Uterus (tissue), 2 donors: ENCODE results near the gene ARHGAP15.

ENCODE experiments used
- CTCF ChIP-seq, 4 experiments: fragments of 200-600 bp in 2 of 4; fragments of 450-650 bp in 2 of 4; sonication (generic) in 2 of 4; IDR thresholded peaks; one replicate each; pipeline ENCODE4 v1.5.1; 2016 to 2019; ENCODE audit warnings: antibody characterized with exemption in 4 of 4, mild to moderate bottlenecking in 2 of 4, moderate library complexity in 1 of 4
- POLR2A ChIP-seq, 2 donors: fragments of 450-650 bp; IDR thresholded peaks; one replicate each; pipeline ENCODE4 v1.6.1; 2016; ENCODE audit warnings: antibody characterized with exemption in 2 of 2, mild to moderate bottlenecking in 1 of 2, moderate library complexity in 1 of 2

- no peak for TF ChIP-seq CTCF (IDR thresholded peaks at IDR 0.05)
- no peak for TF ChIP-seq POLR2A (IDR thresholded peaks at IDR 0.05)
Measured at GRCh38 chr2:143521396-143521795, 392.2 kb downstream of the ARHGAP15 start.
